Fibroblast of the conjunctiva (primary cell): ENCODE data around the gene ELMO1.
A peak's percentile ranks its signal among the peaks of the same experiment; 100 is the strongest.

Experiments
- DNase-seq: peaks from one replicate; pipeline ENCODE4 v3.0.0-alpha.2; 2010; ENCODE audit warnings: low read depth

The ELMO1 gene

GRCh38 chr7:37052705-37053104 is 396.0 kb downstream of the ELMO1 start:
- peak; percentile 34 for DNase-seq

DNA sequence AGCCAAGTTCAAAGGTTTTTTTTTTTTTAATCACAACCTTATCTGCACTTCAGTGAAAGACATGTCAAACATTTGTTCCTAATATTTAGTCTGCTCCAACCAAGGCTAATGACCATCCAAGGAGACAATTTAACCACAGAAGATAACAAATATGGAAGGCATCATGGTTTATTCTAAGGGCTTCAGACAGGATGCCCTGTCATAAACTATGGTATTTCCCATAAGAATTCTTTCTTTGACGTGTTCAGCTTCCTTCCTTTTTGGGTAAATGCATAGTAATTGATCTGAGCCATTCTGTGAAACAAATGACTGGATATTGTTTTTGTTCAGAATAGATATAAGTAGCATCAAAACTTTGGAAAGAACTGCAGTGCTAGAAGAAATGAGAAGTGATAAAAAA is 397.9 kb downstream of the ELMO1 start:
- DNase-seq, result no peak

- DNase-seq, result no peak
Measured at GRCh38 chr7:37048674-37049073, 400.0 kb downstream of the ELMO1 start.

DNA sequence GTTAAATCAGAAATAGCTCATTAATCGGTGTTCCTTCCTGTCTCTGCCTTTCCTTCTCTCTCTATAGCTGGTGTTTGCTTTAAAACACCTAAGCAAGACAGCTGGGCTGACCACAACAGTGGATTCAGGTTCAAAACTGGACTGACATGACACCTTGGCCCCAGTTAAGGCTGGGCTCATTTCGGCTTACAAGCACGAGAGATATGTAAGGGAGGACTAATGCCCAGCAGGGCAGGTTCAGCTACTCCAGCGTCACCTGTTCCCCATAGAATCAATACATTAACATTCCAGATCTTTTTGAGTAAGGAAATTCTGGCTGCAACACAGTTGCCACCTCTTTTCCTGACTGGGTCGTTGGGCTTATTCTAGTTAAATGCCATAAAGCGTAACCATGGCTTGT is 401.4 kb downstream of the ELMO1 start:
- DNase-seq, result no peak

DNA sequence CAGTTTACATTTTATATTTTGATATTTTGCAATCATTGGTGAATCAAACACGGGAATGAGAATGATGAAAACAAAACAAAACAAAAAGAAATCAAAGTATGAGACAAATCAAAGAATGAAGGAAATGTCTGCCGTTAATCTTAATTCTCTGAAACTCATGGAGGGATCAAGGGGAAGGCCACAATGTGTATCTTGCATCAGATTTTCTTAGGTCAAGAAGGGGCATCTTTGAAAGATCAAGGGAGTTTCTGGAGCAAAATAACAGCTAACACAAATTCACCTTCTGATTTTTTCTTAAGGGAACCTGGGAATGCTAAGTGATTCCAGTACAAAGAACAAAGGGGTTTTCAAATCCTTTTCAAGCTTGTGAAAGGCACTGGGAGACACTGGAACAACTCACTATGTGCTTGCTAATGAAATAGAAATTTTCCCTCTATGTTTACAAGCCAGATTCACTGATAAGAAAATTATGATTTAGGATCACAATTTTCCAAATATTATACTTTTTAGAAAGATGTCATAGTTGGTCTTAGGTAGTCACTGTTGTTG is 402.1 kb downstream of the ELMO1 start:
- no peak for DNase-seq

DNA sequence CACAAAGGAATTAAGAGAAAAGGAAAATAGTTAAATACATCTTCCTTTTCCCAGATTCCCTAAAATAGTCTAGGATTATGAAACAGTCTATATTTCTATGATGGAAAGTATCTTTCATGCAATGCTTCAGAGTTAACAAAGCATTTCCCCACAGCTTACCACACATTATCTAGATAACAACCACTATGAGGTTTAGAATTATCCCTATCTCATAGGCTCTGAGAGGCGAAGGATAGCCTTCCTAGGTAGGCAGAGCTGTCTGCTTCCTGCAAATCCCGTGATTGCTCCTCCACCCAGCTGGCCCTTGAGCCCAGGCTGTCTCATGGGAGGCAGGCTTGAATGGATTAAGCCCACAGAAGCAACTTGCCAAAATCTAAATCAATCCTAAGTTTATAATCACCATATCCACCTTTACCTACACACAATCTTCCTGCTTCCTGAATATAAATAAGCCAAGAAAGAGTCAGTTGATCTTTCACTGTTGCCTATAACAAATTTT is 402.9 kb downstream of the ELMO1 start:
- no peak for DNase-seq

DNA sequence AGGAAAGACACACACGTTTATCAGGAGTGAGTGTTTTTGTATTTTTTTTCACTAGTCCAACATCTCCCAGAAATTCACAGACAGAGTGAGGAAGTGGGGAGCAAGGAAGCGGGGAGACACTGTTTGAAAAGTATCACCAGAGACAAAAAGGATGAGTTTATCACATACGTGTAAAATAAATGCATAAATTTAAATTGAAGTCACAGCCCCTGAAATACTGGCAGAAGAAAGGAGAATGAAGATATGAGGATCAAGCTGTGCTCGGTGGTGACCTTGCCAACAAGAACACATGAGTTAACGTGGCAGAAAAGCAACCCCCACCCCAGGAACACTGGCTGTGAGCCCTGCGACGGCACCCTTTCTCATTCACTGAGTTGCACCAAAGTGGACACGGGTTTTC is 407.2 kb downstream of the ELMO1 start:
- DNase-seq, result no peak

DNA sequence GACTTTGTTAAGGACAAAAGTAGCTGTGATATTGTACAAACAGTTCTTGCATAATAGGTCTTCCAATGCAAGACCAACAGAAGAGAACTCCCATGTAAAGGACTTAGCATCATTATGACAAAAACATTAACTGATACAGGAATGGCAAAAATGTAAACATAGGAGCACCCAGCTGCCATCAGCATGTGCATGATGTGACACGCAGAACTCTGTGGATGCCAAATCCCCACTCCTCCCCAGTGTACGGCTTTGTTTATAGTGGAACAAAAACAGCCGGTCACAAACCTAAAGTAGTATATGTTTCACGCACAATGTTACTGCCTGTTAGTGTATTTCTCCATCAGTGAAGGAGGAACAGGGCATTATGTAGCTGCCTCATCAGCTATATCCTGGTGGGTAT is 408.3 kb downstream of the ELMO1 start:
- DNase-seq, result no peak

DNA sequence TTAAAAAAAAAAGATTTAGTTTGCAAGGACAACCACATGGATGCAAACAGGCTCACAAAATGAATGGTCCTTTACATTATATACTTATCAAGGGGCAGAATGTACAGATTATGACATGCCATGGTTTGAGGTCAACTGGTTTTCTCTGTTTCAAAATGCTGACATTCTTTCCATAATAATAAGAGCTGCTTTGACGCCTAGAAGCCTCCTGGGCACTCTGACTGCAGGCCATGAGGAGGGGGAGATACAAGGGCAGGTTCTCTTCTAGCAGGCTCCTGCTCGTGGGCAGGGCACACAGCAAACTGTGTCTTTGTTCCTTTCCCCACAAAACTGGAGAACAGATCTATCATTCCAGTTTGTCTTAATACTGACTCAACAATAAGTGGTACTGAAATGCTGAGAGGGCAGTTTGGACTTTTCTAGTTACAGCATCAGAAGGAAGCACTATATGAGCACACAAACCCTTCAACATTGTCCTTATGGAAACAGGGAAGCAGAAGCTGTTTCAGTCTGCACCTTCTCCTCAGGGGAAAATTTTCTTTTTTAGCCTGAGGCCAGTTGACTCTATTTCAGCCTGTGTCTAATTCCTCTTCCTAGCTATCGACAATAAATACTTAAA is 409.4 kb downstream of the ELMO1 start:
- DNase-seq, result no peak

DNA sequence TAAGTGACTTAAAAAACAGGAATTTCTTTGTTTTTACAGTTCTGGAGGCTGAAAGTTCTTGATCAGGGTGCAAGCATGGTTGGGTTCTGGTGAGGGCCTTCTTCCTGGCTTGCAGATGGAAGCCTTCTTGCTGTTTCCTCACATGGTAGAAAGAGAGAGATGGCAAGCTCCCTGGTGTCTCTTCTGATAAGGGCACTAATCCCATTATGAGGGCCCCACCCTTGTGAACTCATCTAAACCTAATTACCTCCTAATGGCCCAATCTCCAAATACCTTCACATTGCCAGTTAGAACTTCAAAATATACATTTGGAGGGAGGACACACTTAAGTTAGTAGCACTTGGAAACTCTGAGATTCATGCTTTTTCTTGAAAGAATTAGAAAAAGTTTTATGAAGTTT is 410.0 kb downstream of the ELMO1 start:
- DNase-seq, result no peak

DNA sequence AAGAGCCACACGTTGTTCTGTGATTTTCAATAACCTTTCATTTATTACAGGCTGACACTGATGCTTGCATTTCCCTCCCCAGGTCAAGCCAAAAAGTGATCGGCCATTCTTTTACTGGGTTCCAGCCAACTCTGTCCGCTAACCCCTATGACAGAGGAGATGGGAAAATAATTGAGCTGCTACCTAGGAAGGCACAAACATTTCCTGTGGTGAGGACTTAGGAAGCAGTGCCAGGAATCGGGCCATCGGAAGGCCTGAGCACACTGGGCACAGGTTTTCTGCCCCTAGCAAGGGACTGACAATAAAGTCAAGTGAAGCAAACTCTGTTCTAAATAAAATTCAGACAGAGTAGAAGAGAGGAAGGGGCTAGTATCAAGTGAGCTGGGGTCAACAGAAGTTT is 411.4 kb downstream of the ELMO1 start:
- DNase-seq, result no peak

DNA sequence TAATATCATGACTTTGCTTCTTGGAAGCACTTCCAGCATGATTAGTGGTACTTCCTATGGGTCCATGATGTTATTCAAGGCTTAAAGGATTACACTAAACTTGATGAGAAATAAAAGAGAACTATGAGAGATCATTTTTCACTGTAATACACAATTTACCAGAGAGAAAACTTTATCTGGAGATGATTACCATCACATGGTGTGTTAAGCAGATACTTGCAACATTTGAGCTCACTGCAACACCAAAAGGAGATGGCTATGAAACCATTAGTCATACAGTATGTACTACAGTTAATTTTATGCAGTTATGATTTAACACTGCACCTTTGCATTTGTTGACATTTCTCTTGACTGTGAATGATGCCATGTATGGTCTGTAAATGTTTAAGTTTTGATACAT is 413.0 kb downstream of the ELMO1 start:
- no peak for DNase-seq

- no peak for DNase-seq
Measured at GRCh38 chr7:37033141-37033540, 415.5 kb downstream of the ELMO1 start.

GRCh38 chr7:37032258-37032601 is 416.4 kb downstream of the ELMO1 start:
- DNase-seq, result no peak

GRCh38 chr7:37031571-37032257 is 416.9 kb downstream of the ELMO1 start:
- peak; percentile 98 for DNase-seq

DNA sequence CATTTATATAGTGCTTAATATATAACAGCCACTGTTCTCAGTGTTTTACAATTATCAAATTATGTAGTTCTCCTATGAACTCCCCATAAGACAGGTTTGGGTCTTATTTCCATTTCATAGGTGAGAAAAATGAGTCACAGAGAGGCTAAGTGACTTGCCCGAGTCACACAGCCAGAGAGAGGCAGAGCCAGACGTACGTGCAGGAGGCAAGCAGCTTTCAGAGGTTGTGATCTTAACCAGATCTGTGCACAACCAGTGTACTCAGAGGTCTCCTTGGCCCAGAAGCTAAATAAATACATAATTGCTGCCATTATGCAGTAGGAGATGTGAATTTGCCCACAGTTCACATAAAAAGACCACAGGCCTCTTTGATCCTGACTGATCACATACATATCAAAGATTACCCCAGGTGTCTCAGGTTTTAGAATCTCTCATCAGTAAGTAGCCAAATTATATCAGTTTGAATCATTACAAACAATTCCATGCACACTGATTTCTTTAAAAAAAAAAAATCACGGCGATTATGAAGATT is 419.7 kb downstream of the ELMO1 start:
- no peak for DNase-seq

GRCh38 chr7:37027557-37028341 is 420.9 kb downstream of the ELMO1 start:
- no peak for DNase-seq

- no peak for DNase-seq
Measured at GRCh38 chr7:37027104-37027503, 421.6 kb downstream of the ELMO1 start.

GRCh38 chr7:37018954-37019353 is 429.7 kb downstream of the ELMO1 start:
- DNase-seq, result no peak

DNA sequence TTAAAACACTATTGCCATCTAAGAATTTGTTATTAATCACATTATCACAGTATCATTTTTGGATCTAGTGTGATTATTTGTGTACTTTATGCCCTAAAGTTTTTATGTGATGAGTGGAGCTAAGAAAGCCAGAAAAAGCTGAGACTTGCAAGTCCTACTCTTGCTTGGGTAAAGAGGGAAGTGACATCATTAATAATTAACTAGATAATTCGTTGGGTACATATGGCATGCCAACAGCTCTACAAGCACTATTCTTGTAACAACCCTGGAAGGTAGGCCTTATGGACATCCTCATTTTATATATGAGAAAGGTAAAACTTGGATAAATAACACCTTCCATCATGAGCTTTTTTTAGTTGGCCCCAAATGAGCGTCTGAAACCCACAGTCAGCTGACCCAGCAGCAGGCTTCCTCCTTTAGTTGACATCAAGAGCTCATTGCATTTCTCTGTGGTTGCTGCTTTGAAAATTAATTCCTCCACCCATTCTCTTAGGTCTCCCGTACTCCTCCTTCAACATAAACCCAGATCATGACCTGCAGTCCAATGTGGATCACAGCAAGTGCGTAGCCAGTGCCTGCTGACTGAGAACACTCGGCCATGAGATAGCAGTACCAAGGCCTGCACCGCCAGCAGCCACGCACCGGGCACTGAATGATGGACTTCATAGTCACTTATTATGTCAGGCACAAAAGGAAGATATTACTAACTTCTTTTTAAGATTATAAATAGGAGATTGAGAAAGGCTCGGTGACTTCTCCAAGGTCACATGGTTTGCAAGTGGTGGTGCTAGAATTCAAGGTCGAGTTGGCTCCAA is 432.4 kb downstream of the ELMO1 start:
- DNase-seq, result no peak

DNA sequence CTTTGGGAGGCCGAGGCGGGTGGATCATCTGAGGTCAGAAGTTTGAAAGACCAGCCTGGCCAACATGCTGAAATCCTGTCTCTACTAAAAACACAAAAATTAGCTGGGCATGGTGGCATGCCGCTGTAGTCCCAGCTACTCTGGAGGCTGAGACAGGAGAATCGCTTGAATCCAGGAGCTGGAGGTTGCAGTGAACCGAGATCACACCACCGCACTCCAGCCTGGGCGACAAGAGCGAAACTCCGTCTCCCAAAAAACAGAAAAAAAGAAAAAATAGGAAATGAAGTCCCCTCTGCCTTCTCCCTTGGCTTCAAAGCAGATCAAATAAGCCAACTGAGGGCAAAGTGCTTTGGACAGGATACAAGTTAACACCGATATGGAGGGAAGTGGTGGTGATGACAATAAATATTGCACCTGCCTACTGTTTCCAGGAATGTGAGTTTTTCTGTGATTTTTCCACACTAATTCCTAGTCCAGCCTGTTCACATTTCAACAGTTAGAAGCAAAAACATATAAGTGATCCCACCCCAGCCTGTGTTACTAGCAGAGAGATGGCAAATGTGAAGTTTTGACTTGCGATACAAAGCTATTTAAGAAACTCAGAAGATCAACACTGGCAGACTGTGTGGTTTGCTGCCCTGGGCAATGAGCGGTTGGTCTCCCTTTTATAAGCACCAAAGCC is 433.2 kb downstream of the ELMO1 start:
- DNase-seq, result no peak
